ENCODE data around the gene TBK1. TPM values are rescaled to one million over a fixed set of nuclear protein-coding genes. Genes with fewer than 3 reads are reported as not detected.
A peak's percentile ranks its signal among the peaks of the same experiment; 100 is the strongest.

TBK1 gene
- total and polyA plus RNA-seq, 2 of the 13 experiments (the other 11 are each of a cell fraction or from before 2014, with no cell fraction given), result 10.3 to 25.2 TPM

GRCh38 chr12:64451687-64452558, at the start of gene TBK1 (continued):
- TF ChIP-seq ZNF407 (CRISPR knock-in tag; IDR thresholded peaks at IDR 0.05; ENCODE audit: not compliant biosample characterization), result peak; percentile 17
- TF ChIP-seq GPN1 (CRISPR knock-in tag; IDR thresholded peaks at IDR 0.05; ENCODE audit: borderline replicate concordance), result no peak
- TF ChIP-seq MATR3 (CRISPR knock-in tag; IDR thresholded peaks at IDR 0.05), result no peak
- TF ChIP-seq ZBTB20 (CRISPR knock-in tag; IDR thresholded peaks at IDR 0.05; ENCODE audit: borderline replicate concordance, low read depth), result no peak
- no peak for TF ChIP-seq ZZZ3 (CRISPR knock-in tag; IDR thresholded peaks at IDR 0.05; ENCODE audit: borderline replicate concordance)
- peak; percentile 49; the same call in 1 of the 2 replicates for TF ChIP-seq BRF2 (CRISPR knock-in tag; IDR thresholded peaks at IDR 0.05)
- peak; percentile 88 for TF ChIP-seq RBFOX2 (IDR thresholded peaks at IDR 0.05; ENCODE audit: low read depth, low read length)
- no peak for TF ChIP-seq KDM1A (CRISPR knock-in tag; IDR thresholded peaks at IDR 0.05)
- no peak; the same call in 1 of the 2 replicates for TF ChIP-seq ZNF614 (CRISPR knock-in tag; IDR thresholded peaks at IDR 0.05; ENCODE audit: borderline replicate concordance)
- no peak for TF ChIP-seq FOXO4 (CRISPR knock-in tag; conservative IDR thresholded peaks at IDR 0.05)
- TF ChIP-seq TSC22D2 (CRISPR knock-in tag; IDR thresholded peaks at IDR 0.05; ENCODE audit: borderline replicate concordance), result no peak
- TF ChIP-seq ZNF264 (CRISPR knock-in tag; IDR thresholded peaks at IDR 0.05), result no peak; the same call in 1 of the 2 replicates
- TF ChIP-seq ZBTB43 (CRISPR knock-in tag; conservative IDR thresholded peaks at IDR 0.05), result no peak
- no peak for TF ChIP-seq TCF12 (IDR thresholded peaks at IDR 0.05)
- TF ChIP-seq TCF12 (CRISPR knock-in tag; IDR thresholded peaks at IDR 0.05), result peak; percentile 72; the same call in 1 of the 2 replicates
- TF ChIP-seq RXRB (CRISPR knock-in tag; IDR thresholded peaks at IDR 0.05; ENCODE audit: borderline replicate concordance), result no peak; the same call in 1 of the 2 replicates
- TF ChIP-seq ISX (CRISPR knock-in tag; conservative IDR thresholded peaks at IDR 0.05), result 0 out of 2 replicates have a peak, but pooled peaks have one; percentile 27
